Measurements from ENCODE around the gene HDAC7. TPM values are rescaled to one million over a fixed set of nuclear protein-coding genes. Genes with fewer than 3 reads are reported as not detected.

Gene HDAC7
- total RNA-seq, 1 donor from 2014 or later, result 92.2 TPM

- H3K79me2 ChIP-seq (ENCODE audit: insufficient read depth, low read length), result no peaks in the 10 kb centered on the region
- no peak overlapping the region for H3K9ac ChIP-seq (ENCODE audit: low read length)
- DNase-seq (ENCODE audit: low read depth) (no peak), FAIRE-seq (no peak)
- no peak overlapping the region for H3K4me2 ChIP-seq (ENCODE audit: low read length)
- no peak overlapping the region for H3K4me3 ChIP-seq (ENCODE audit: insufficient read depth, low read depth, low read length)
- no peak overlapping the region for H3K4me3 Mint-ChIP-seq (ENCODE audit: unreplicated experiment)
- peaks cover 18% of the 10 kb centered on the region for H3K36me3 Mint-ChIP-seq (ENCODE audit: low read depth, unreplicated experiment)
- H4K20me1 ChIP-seq (ENCODE audit: insufficient read depth, low read length), result no peaks in the 10 kb centered on the region
- no peaks in the 10 kb centered on the region for H3K27me3 ChIP-seq (ENCODE audit: insufficient read depth, low read length)
- no peak overlapping the region for H3K27ac ChIP-seq (ENCODE audit: low read depth, low read length)
- H3K4me1 Mint-ChIP-seq (ENCODE audit: low read depth, unreplicated experiment), result peaks cover 14% of the 10 kb centered on the region
- no peaks in the 10 kb centered on the region for H3K36me3 ChIP-seq (ENCODE audit: insufficient read depth, low read length)
- peaks cover 44% of the 10 kb centered on the region for H3K27me3 Mint-ChIP-seq (ENCODE audit: low read depth, unreplicated experiment)
- H3K27ac Mint-ChIP-seq (ENCODE audit: unreplicated experiment), result no peak overlapping the region
- peaks cover 15% of the 10 kb centered on the region for H3K4me1 ChIP-seq (ENCODE audit: insufficient read depth, low read length)
- TF ChIP-seq CTCF (IDR thresholded peaks at IDR 0.05; ENCODE audit: insufficient read depth, low read depth, low read length) (no peak), EZH2 (IDR thresholded peaks at IDR 0.05; ENCODE audit: insufficient read depth, low read length) (no peak)
- no peak overlapping the region for H2AFZ ChIP-seq (ENCODE audit: low read depth, low read length)
- H3K9me3 ChIP-seq (ENCODE audit: insufficient read depth, low read depth, low read length), result no peaks in the 10 kb centered on the region
- no peaks in the 10 kb centered on the region for H3K9me3 Mint-ChIP-seq (ENCODE audit: unreplicated experiment)
Measured at GRCh38 chr12:47751561-47751960, 68.1 kb downstream of the HDAC7 start.

GRCh38 chr12:47750916-47751470, 68.7 kb downstream of the HDAC7 start:
- H3K36me3 Mint-ChIP-seq (ENCODE audit: low read depth, unreplicated experiment), result peaks cover 20% of the 10 kb centered on the region
- no peaks in the 10 kb centered on the region for H4K20me1 ChIP-seq (ENCODE audit: insufficient read depth, low read length)
- TF ChIP-seq EZH2 (IDR thresholded peaks at IDR 0.05; ENCODE audit: insufficient read depth, low read length) (no peak), CTCF (IDR thresholded peaks at IDR 0.05; ENCODE audit: insufficient read depth, low read depth, low read length) (no peak)
- H3K9me3 ChIP-seq (ENCODE audit: insufficient read depth, low read depth, low read length), result no peaks in the 10 kb centered on the region
- no peak overlapping the region for H2AFZ ChIP-seq (ENCODE audit: low read depth, low read length)
- peaks cover 50% of the 10 kb centered on the region for H3K27me3 Mint-ChIP-seq (ENCODE audit: low read depth, unreplicated experiment)
- no peak overlapping the region for H3K4me3 Mint-ChIP-seq (ENCODE audit: unreplicated experiment)
- H3K9me3 Mint-ChIP-seq (ENCODE audit: unreplicated experiment), result no peaks in the 10 kb centered on the region
- no peak overlapping the region for H3K27ac ChIP-seq (ENCODE audit: low read depth, low read length)
- H3K4me3 ChIP-seq (ENCODE audit: insufficient read depth, low read depth, low read length), result no peak overlapping the region
- DNase-seq (ENCODE audit: low read depth), result no peak
- no peaks in the 10 kb centered on the region for H3K27me3 ChIP-seq (ENCODE audit: insufficient read depth, low read length)
- no peak for FAIRE-seq
- no peak overlapping the region for H3K9ac ChIP-seq (ENCODE audit: low read length)
- H3K4me1 ChIP-seq (ENCODE audit: insufficient read depth, low read length), result peaks cover 15% of the 10 kb centered on the region
- H3K4me2 ChIP-seq (ENCODE audit: low read length), result no peak overlapping the region
- H3K79me2 ChIP-seq (ENCODE audit: insufficient read depth, low read length), result no peaks in the 10 kb centered on the region
- no peaks in the 10 kb centered on the region for H3K36me3 ChIP-seq (ENCODE audit: insufficient read depth, low read length)
- H3K4me1 Mint-ChIP-seq (ENCODE audit: low read depth, unreplicated experiment), result peaks cover 14% of the 10 kb centered on the region
- H3K27ac Mint-ChIP-seq (ENCODE audit: unreplicated experiment), result no peak overlapping the region

GRCh38 chr12:47750229-47750798, 69.4 kb downstream of the HDAC7 start:
- H3K36me3 Mint-ChIP-seq (ENCODE audit: low read depth, unreplicated experiment), result peaks cover 20% of the 10 kb centered on the region
- H3K4me3 ChIP-seq (ENCODE audit: insufficient read depth, low read depth, low read length), result no peak overlapping the region
- FAIRE-seq (no peak), DNase-seq (ENCODE audit: low read depth) (no peak)
- peaks cover 56% of the 10 kb centered on the region for H3K27me3 Mint-ChIP-seq (ENCODE audit: low read depth, unreplicated experiment)
- no peak overlapping the region for H3K4me2 ChIP-seq (ENCODE audit: low read length)
- no peak overlapping the region for H2AFZ ChIP-seq (ENCODE audit: low read depth, low read length)
- H3K4me3 Mint-ChIP-seq (ENCODE audit: unreplicated experiment), result no peak overlapping the region
- TF ChIP-seq CTCF (IDR thresholded peaks at IDR 0.05; ENCODE audit: insufficient read depth, low read depth, low read length) (no peak), EZH2 (IDR thresholded peaks at IDR 0.05; ENCODE audit: insufficient read depth, low read length) (no peak)
- H3K27ac ChIP-seq (ENCODE audit: low read depth, low read length), result no peak overlapping the region
- H3K36me3 ChIP-seq (ENCODE audit: insufficient read depth, low read length), result no peaks in the 10 kb centered on the region
- H3K9me3 Mint-ChIP-seq (ENCODE audit: unreplicated experiment), result no peaks in the 10 kb centered on the region
- H3K27ac Mint-ChIP-seq (ENCODE audit: unreplicated experiment), result no peak overlapping the region
- no peaks in the 10 kb centered on the region for H4K20me1 ChIP-seq (ENCODE audit: insufficient read depth, low read length)
- H3K27me3 ChIP-seq (ENCODE audit: insufficient read depth, low read length), result peaks cover 2% of the 10 kb centered on the region
- H3K79me2 ChIP-seq (ENCODE audit: insufficient read depth, low read length), result no peaks in the 10 kb centered on the region
- peaks cover 10% of the 10 kb centered on the region for H3K4me1 Mint-ChIP-seq (ENCODE audit: low read depth, unreplicated experiment)
- no peaks in the 10 kb centered on the region for H3K9me3 ChIP-seq (ENCODE audit: insufficient read depth, low read depth, low read length)
- H3K4me1 ChIP-seq (ENCODE audit: insufficient read depth, low read length), result peaks cover 15% of the 10 kb centered on the region
- H3K9ac ChIP-seq (ENCODE audit: low read length), result no peak overlapping the region

Measured in astrocyte (in vitro differentiated cells and primary cell).